Measurements from ENCODE around the gene PLXDC1. TPM values are rescaled to one million over a fixed set of nuclear protein-coding genes. Genes with fewer than 3 reads are reported as not detected.
A peak's percentile ranks its signal among the peaks of the same experiment; 100 is the strongest.

The PLXDC1 gene
- total and polyA plus RNA-seq, 12 donors, result 7.3 to 21.3 (median 11.2) TPM

DNA sequence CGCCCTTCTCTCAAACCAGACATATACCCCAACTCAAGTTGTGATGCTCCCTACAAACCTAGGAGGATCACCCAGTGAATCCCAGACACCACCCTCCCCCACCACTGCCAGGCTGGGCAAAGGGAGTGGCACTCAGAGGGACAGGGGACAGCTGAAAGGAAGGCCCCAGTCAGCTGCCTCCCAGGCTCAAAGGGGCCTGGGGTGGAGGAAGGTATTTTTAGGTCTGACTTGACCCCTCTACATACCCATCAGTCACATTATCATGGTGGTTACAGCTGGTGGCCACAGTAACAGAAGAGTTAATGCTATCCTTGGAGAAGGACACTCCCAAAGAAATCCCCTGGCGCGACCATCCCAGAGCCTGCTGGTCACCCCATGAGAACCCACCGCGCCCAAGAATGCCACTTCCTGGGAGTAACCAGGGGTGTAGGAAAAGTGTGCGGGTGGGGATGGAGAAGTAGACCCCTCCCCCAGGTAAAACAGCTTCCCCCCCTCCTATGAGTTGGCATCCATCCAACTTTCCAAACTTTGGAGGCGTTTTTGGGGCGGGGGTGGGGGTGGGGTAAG, 44.9 kb upstream of the PLXDC1 start:
- no peak for ATAC-seq
- WGBS, 2 donors, result 27 to 31% methylated on average over 7 to 8 of the region's 8 CpGs
- peaks cover 0 to 31% (median 2%) of the 10 kb centered on the region in 9 donors for H3K36me3 ChIP-seq
- TF ChIP-seq, protein P1, sequence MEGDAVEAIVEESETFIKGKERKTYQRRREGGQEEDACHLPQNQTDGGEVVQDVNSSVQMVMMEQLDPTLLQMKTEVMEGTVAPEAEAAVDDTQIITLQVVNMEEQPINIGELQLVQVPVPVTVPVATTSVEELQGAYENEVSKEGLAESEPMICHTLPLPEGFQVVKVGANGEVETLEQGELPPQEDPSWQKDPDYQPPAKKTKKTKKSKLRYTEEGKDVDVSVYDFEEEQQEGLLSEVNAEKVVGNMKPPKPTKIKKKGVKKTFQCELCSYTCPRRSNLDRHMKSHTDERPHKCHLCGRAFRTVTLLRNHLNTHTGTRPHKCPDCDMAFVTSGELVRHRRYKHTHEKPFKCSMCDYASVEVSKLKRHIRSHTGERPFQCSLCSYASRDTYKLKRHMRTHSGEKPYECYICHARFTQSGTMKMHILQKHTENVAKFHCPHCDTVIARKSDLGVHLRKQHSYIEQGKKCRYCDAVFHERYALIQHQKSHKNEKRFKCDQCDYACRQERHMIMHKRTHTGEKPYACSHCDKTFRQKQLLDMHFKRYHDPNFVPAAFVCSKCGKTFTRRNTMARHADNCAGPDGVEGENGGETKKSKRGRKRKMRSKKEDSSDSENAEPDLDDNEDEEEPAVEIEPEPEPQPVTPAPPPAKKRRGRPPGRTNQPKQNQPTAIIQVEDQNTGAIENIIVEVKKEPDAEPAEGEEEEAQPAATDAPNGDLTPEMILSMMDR (IDR thresholded peaks at IDR 0.05), result no peak
- no peaks in the 10 kb centered on the region for H3K27me3 ChIP-seq
- no peak for DNase-seq
- intact Hi-C loops (cut with DNase I), result loop anchor here in 1 of 10 donors (10.0 kb wide), 1 partner anchor 842 kb away; the partner anchor contains the start of gene SOCS7
- peaks cover 8 to 57% (median 41%) of the 10 kb centered on the region in 9 donors for H3K4me1 ChIP-seq
- H3K4me3 ChIP-seq, result peak overlapping the region; percentile 53 to 99 (median 85)
- H3K27ac ChIP-seq, result peak overlapping the region in 2 of 10 donors; percentile 79 to 87
- no peaks in the 10 kb centered on the region for H3K9me3 ChIP-seq

DNA sequence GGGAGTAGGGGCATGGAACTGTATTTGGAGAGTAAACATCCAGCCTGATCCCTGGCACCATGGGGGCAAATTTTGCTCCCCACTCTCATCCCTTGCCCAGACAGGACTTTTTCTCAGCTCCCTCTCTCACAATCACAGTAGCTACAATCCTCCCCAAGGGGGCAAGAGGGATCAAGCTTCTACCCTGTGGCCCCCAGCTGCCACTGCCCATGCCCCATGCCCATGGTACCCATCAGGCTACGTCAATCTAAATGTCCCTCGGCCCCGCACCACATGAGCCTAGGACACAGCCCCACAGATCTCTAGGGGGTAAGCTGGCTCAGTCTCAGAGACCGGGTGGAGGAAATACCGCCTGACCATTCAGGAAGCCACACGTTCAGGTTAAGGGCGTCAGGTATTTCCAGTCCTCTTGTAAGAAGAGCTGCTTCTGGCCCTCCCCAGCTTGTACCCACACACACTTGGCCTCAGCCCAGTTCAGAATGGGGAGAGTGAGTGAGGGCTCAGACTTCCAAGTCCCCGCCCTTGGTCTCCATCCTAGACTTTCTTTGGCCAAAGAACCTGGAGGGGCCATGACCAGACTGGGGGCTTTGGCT, 44.2 kb upstream of the PLXDC1 start:
- 67 to 77% methylated on average over 8 of the region's 8 CpGs for WGBS, 2 donors
- TF ChIP-seq, protein P1 (IDR thresholded peaks at IDR 0.05), result no peak
- intact Hi-C loops (cut with DNase I), result loop anchor here in 1 of 10 donors (10.0 kb wide), 1 partner anchor 841 kb away; the partner anchor contains the start of gene SOCS7
- no peaks in the 10 kb centered on the region for H3K27me3 ChIP-seq
- H3K4me1 ChIP-seq, result peaks cover 2 to 51% (median 34%) of the 10 kb centered on the region in 9 donors
- peaks cover 0 to 34% (median 0%) of the 10 kb centered on the region in 9 donors for H3K36me3 ChIP-seq
- H3K27ac ChIP-seq, result peak overlapping the region in 2 of 10 donors; percentile 9 to 41
- no peak for ATAC-seq
- no peaks in the 10 kb centered on the region for H3K9me3 ChIP-seq
- H3K4me3 ChIP-seq, result peak overlapping the region in 2 of 10 donors; percentile 85 to 99
- no peak for DNase-seq

DNA sequence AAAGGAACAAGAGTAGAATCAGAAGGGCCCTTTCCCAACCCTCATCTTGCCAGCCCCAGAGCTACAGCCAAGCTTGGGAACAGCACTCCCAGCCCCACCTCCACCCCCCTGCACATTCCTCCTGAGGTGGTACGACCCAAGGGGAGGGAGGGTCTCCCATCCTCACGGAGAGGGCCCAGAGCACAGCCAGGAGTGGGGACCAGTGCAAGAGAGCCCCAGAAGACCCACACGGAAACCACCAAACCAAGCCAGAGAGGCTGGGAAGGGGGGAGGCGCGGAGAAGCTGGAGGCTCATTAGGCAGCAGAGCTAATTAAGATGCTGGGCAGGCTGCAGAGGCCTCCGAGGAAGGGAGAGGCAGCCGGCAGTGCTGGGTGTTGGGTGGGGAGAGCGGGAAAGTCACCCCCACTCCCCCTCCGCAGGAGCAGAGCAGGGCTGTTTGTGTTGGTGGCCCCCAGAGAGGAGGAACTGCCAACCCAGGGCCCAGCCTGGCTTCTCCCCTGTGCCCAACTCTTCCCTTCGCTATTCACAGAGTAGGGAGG, 43.6 kb upstream of the PLXDC1 start:
- DNase-seq (no peak), ATAC-seq (no peak)
- peaks cover 0 to 41% (median 0%) of the 10 kb centered on the region in 9 donors for H3K36me3 ChIP-seq
- TF ChIP-seq, protein P1 (IDR thresholded peaks at IDR 0.05), result no peak
- H3K4me1 ChIP-seq, result peaks cover 0 to 49% (median 34%) of the 10 kb centered on the region in 9 donors
- 65 to 73% methylated on average over 10 of the region's 10 CpGs for WGBS, 2 donors
- intact Hi-C loops (cut with DNase I), result loop anchor here in 1 of 10 donors (10.0 kb wide), 1 partner anchor 840 kb away; the partner anchor contains the start of gene SOCS7
- H3K27me3 ChIP-seq, result no peaks in the 10 kb centered on the region
- H3K27ac ChIP-seq, result peak overlapping the region in 3 of 10 donors; percentile 10 to 41 (median 35)
- H3K9me3 ChIP-seq, result no peaks in the 10 kb centered on the region
- H3K4me3 ChIP-seq, result no peak overlapping the region
